Nephron progenitor cell (in vitro differentiated cells): ENCODE results near the gene SAP25.
"Not testable (repeated sequence)": the region's sequence is repeated elsewhere in the genome, so short reads cannot be mapped to it uniquely, and the experiment has no call there.

ENCODE experiments used
- DNase-seq: peaks from one replicate; pipeline ENCODE4 v3.0.0; 2021
- H3K27ac Mint-ChIP-seq: 2 replicates; pipeline ENCODE4 v1.8.0; 2021; ENCODE audit warnings: mild to moderate bottlenecking, moderate library complexity, mixed read lengths
- H3K27me3 Mint-ChIP-seq: 2 replicates; pipeline ENCODE4 v1.8.0; 2021; ENCODE audit warnings: mild to moderate bottlenecking, low read depth, mixed read lengths; ENCODE audit not compliant: poor library complexity
- H3K36me3 Mint-ChIP-seq: 2 replicates; pipeline ENCODE4 v1.8.0; 2021; ENCODE audit warnings: low read depth, mixed read lengths
- H3K4me1 Mint-ChIP-seq: 2 replicates; pipeline ENCODE4 v1.8.0; 2021; ENCODE audit warnings: mixed read lengths
- H3K4me3 Mint-ChIP-seq: 2 replicates; pipeline ENCODE4 v1.8.0; 2021; ENCODE audit warnings: mild to moderate bottlenecking, moderate library complexity, mixed read lengths
- H3K9me3 Mint-ChIP-seq: 2 replicates; pipeline ENCODE4 v1.8.0; 2021; ENCODE audit warnings: mild to moderate bottlenecking, moderate library complexity, mixed read lengths
- TF ChIP-seq, protein P1 (sequence below): fragments of 200-600 bp; sonication (generic); IDR thresholded peaks from 2 replicates; pipeline ENCODE4 v1.5.0; 2021; ENCODE audit warnings: antibody characterized with exemption

Gene SAP25

DNA sequence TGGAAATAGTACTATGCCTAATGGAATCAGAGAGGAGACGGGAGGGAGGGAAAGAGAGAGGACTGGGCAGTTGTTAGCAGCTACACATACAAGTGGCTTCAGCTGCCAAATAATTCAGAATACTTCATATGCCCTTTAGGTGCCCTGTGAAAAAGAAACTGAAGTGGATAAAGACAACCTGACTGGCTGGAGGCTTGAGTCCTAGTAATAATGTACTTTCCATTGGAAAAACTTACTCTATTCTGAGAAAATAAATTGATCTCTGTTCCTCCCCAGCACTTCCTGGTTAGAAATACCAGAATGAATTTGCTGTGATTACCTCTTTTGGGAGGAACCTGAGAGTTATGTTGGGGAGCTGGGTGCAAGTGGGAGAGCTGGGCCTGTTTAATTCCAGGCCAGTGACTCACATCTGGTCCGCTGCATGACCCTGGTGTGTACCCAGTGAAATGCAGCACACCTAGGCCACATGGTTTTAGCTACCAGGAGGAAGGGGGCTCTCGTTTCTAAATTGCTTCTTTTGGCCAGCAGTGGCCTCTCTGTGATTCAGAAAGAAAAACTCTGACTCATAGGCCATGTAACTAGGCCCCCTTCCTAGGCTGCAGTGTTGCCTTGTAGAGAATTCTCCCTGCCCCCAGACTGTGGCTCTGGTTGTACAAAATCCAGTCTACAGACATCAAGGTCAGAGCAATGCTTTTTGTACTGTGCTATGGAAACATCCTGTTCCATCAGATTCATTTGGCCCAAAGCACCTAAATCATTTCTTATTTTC, 28.2 kb downstream of the SAP25 start:
- peak overlapping the region; percentile 70 for H3K27ac Mint-ChIP-seq
- peaks cover 9% of the 10 kb centered on the region for H3K36me3 Mint-ChIP-seq
- no peak for DNase-seq
- TF ChIP-seq, protein P1, sequence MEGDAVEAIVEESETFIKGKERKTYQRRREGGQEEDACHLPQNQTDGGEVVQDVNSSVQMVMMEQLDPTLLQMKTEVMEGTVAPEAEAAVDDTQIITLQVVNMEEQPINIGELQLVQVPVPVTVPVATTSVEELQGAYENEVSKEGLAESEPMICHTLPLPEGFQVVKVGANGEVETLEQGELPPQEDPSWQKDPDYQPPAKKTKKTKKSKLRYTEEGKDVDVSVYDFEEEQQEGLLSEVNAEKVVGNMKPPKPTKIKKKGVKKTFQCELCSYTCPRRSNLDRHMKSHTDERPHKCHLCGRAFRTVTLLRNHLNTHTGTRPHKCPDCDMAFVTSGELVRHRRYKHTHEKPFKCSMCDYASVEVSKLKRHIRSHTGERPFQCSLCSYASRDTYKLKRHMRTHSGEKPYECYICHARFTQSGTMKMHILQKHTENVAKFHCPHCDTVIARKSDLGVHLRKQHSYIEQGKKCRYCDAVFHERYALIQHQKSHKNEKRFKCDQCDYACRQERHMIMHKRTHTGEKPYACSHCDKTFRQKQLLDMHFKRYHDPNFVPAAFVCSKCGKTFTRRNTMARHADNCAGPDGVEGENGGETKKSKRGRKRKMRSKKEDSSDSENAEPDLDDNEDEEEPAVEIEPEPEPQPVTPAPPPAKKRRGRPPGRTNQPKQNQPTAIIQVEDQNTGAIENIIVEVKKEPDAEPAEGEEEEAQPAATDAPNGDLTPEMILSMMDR, result no peak
- no peak overlapping the region for H3K4me3 Mint-ChIP-seq
- H3K27me3 Mint-ChIP-seq, result peaks cover 22% of the 10 kb centered on the region
- peaks cover 70% of the 10 kb centered on the region for H3K4me1 Mint-ChIP-seq
- H3K9me3 Mint-ChIP-seq, result no peaks in the 10 kb centered on the region

DNA sequence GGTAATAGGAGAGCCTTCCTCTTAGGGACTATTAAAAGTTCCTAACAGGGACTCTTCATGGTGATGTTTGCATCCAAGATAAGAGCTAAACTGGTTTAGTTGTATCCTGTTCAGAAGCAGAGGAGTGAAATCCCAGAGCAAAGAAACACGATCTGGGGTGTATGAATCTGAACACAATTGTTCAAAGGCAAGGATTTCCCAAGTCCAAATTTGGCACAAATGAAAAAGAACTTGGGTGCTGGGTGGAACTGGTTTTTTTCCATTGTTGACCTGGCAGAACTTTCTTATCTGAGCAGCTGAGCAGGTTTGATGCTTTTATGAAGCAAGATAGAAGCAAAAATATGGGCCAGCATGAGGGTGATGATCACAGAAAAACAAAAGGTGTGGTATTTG, 28.7 kb downstream of the SAP25 start:
- Mint-ChIP-seq H3K9me3 (no peaks in the 10 kb centered on the region), H3K4me1 (peaks cover 72% of the 10 kb centered on the region), H3K27me3 (peaks cover 28% of the 10 kb centered on the region), H3K36me3 (peaks cover 5% of the 10 kb centered on the region), H3K4me3 (no peak overlapping the region), H3K27ac (peak overlapping the region; percentile 70)
- no peak for DNase-seq
- TF ChIP-seq, protein P1, result no peak

DNA sequence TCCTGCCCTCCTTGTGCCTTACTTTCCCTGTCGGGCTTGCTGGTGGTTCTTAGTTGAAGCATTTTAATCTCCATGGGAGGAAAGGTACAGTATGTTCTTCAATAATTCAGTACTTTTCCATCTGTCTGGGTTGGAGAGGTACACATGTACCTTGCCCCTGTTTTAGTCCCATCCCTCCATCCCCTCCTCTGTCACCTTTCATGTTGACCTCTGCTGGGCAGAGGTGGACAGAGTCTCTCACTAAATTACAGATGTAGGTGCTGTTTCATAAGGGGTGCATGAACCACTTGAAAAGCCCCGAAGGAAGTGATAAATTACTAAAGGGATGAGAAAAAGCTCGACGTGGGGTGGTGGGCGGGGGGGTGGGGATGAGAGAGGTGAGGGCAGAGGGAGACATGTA, 29.3 kb downstream of the SAP25 start:
- H3K4me1 Mint-ChIP-seq, result peaks cover 78% of the 10 kb centered on the region

DNA sequence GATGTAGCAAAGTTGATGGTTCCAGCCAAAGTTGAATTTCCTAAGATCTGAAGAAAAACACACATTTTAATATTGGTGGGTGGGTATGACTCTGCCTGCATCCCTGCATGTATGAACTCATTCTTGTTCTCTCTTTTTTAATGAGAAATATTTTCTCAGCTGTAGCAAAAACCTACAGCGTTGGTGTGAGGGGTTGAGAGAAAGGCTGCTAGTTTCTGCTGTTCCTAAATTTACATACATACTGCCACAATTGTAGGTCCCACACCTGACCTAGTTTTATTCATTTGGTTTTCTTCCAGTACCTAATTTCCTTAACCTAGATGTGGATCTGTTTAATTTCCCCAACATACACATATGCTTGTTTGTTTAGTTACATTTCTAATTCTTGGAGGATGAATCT, 30.1 kb downstream of the SAP25 start:
- no peaks in the 10 kb centered on the region for H3K9me3 Mint-ChIP-seq
- peaks cover 5% of the 10 kb centered on the region for H3K36me3 Mint-ChIP-seq
- peaks cover 77% of the 10 kb centered on the region for H3K4me1 Mint-ChIP-seq
- DNase-seq, result no peak
- no peak overlapping the region for H3K4me3 Mint-ChIP-seq
- H3K27ac Mint-ChIP-seq, result no peak overlapping the region
- TF ChIP-seq, protein P1, result no peak
- peaks cover 39% of the 10 kb centered on the region for H3K27me3 Mint-ChIP-seq

More for the DNA sequence above, 29.3 kb downstream of the SAP25 start:
- Mint-ChIP-seq H3K4me3 (peak overlapping the region; percentile 11), H3K27me3 (peaks cover 34% of the 10 kb centered on the region), H3K9me3 (no peaks in the 10 kb centered on the region), H3K27ac (no peak overlapping the region), H3K36me3 (peaks cover 5% of the 10 kb centered on the region)
- TF ChIP-seq, protein P1, result no peak
- no peak for DNase-seq

DNA sequence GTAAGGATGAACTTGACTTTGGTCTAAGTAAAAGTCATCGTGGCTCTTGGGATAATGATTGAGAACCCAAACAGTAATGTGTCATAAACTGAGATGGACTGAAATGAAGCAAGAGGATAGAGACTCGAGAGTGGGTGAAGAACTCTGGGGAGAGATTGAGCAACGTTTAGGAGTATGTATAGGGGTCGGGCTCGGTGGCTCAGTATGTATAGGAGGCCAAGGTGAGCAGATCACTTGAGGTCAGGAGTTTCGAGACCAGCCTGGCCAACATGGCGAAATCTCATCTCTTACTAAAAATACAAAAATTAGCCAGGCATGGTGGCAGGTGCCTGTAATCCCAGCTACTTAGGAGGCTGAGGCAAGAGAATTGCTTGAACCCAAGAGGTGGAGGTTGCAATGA, 32.4 kb downstream of the SAP25 start:
- H3K27me3 Mint-ChIP-seq, result peaks cover 39% of the 10 kb centered on the region
- DNase-seq, H3K36me3 Mint-ChIP-seq, H3K9me3 Mint-ChIP-seq, H3K4me3 Mint-ChIP-seq, H3K27ac Mint-ChIP-seq: not testable (repeated sequence)
- H3K4me1 Mint-ChIP-seq, result peaks cover 64% of the 10 kb centered on the region

DNA sequence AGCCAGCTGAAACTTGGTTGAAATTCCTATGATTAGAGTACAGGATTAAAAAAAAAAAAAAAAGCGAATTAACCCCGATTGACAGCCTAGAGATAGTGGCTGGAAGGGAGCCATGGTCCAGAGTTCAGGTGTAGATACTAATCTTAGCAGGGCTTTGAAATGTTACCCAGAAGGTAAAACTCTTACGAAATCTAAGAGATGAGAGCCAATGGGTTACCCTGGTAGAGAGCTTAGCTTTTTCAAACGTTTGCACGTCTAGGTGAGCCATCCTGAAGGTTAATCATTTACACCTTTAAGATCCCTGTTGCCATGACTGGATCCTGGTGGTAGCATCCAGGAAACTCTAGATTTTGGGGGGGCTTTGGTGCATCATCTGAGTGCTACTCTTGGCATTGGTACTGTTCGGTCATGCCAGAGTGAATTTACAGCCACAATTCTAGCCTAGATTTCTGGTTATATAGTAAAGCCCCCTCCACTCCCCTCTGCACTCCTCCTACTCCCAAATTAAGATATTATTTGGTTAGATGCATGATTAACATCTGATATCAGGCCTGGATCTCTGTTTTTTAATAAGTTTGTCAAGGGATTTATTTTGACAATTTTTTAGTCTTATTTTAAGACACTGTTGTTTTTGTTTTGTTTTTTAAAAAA, 33.5 kb downstream of the SAP25 start:
- peaks cover 39% of the 10 kb centered on the region for H3K27me3 Mint-ChIP-seq

More for the DNA sequence above, 33.5 kb downstream of the SAP25 start:
- Mint-ChIP-seq H3K27ac (no peak overlapping the region), H3K4me1 (peaks cover 53% of the 10 kb centered on the region), H3K9me3 (no peaks in the 10 kb centered on the region), H3K4me3 (peak overlapping the region; percentile 77), H3K36me3 (peaks cover 5% of the 10 kb centered on the region)
- TF ChIP-seq, protein P1, result no peak
- no peak for DNase-seq
